ENCODE results near the gene TOMM40L.
"Not testable (repeated sequence)": the region's sequence is repeated elsewhere in the genome, so short reads cannot be mapped to it uniquely, and the experiment has no call there.

TOMM40L gene

GRCh38 chr1:161228032-161228431, 2.2 kb downstream of the TOMM40L start:
- Histone ChIP-seq H3K4me2 (peak overlapping the region; percentile 86 to 99 (median 97)), H3K4me3 (peak overlapping the region in 4 of 10 experiments; percentile 71 to 84 (median 76); a peak in 6 of 20 replicates), H3K27me3 (peaks cover 0 to 6% (median 0%) of the 10 kb centered on the region in 11 experiments; a peak in 4 of 22 replicates), H3K9me3 (replicated peaks in 1 of 11) (no peaks in the 10 kb centered on the region), H3K9ac (peak overlapping the region in 8 of 11 experiments; percentile 5 to 83 (median 80); a peak in 9 of 22 replicates), H3K27ac (peak overlapping the region in 8 of 11 experiments; percentile 43 to 84 (median 75); a peak in 16 of 22 replicates), H3K4me1 (peaks cover 26 to 48% (median 29%) of the 10 kb centered on the region in 10 experiments), H3K36me3 (peaks cover 15 to 39% (median 29%) of the 10 kb centered on the region in 11 experiments; a peak in 21 of 22 replicates), H4K20me1 (no peaks in the 10 kb centered on the region)
- TF ChIP-seq Cebpa-rat (IDR thresholded peaks at IDR 0.05), result no peak

GRCh38 chr1:161229896-161230295, 4.0 kb downstream of the TOMM40L start:
- TF ChIP-seq Cebpa-rat (IDR thresholded peaks at IDR 0.05), result no peak
- Histone ChIP-seq H3K9ac (no peak overlapping the region; a peak in 1 of 22 replicates), H3K4me2 (no peak overlapping the region), H4K20me1 (no peaks in the 10 kb centered on the region), H3K9me3 (replicated peaks in 1 of 11) (no peaks in the 10 kb centered on the region), H3K27ac (no peak overlapping the region), H3K4me3 (no peak overlapping the region), H3K27me3 (no peaks in the 10 kb centered on the region), H3K4me1 (peaks cover 25 to 34% (median 29%) of the 10 kb centered on the region in 10 experiments), H3K36me3 (peaks cover 15 to 35% (median 29%) of the 10 kb centered on the region in 11 experiments; a peak in 21 of 22 replicates)

GRCh38 chr1:161230762-161231161, 4.9 kb downstream of the TOMM40L start:
- no peaks in the 10 kb centered on the region for H4K20me1 ChIP-seq
- no peak overlapping the region for H3K27ac ChIP-seq
- no peak overlapping the region for H3K9ac ChIP-seq
- no peaks in the 10 kb centered on the region for H3K9me3 ChIP-seq (replicated peaks in 1 of 11)
- peaks cover 20 to 28% (median 23%) of the 10 kb centered on the region in 10 experiments for H3K4me1 ChIP-seq
- no peak overlapping the region for H3K4me3 ChIP-seq
- TF ChIP-seq Cebpa-rat (IDR thresholded peaks at IDR 0.05), result no peak
- peaks cover 15 to 35% (median 29%) of the 10 kb centered on the region in 11 experiments; a peak in 21 of 22 replicates for H3K36me3 ChIP-seq
- H3K4me2 ChIP-seq, result no peak overlapping the region
- no peaks in the 10 kb centered on the region for H3K27me3 ChIP-seq

- Histone ChIP-seq H4K20me1 (no peaks in the 10 kb centered on the region), H3K4me2 (no peak overlapping the region), H3K4me3 (no peak overlapping the region), H3K9ac (no peak overlapping the region), H3K36me3 (peaks cover 15 to 35% (median 28%) of the 10 kb centered on the region in 11 experiments; a peak in 21 of 22 replicates), H3K4me1 (peaks cover 1 to 10% (median 4%) of the 10 kb centered on the region in 10 experiments; a peak in 19 of 20 replicates), H3K27me3 (no peaks in the 10 kb centered on the region), H3K9me3 (replicated peaks in 1 of 11) (no peaks in the 10 kb centered on the region), H3K27ac (no peak overlapping the region)
- no peak for TF ChIP-seq Cebpa-rat (IDR thresholded peaks at IDR 0.05)
Observed at GRCh38 chr1:161233102-161233501, 7.2 kb downstream of the TOMM40L start.

GRCh38 chr1:161235957-161236775, 10.3 kb downstream of the TOMM40L start:
- Histone ChIP-seq H4K20me1 (no peaks in the 10 kb centered on the region), H3K4me2 (no peak overlapping the region), H3K4me3 (no peak overlapping the region), H3K27ac (no peak overlapping the region), H3K4me1 (no peaks in the 10 kb centered on the region), H3K9ac (no peak overlapping the region), H3K9me3 (replicated peaks in 1 of 11) (no peaks in the 10 kb centered on the region), H3K27me3 (no peaks in the 10 kb centered on the region), H3K36me3 (peaks cover 0 to 4% (median 0%) of the 10 kb centered on the region in 11 experiments; a peak in 4 of 22 replicates)
- no peak for TF ChIP-seq Cebpa-rat (IDR thresholded peaks at IDR 0.05)

GRCh38 chr1:161238039-161238473, 12.2 kb downstream of the TOMM40L start, which contains the start of gene NR1I3:
Gene NR1I3, minus strand, starts transcription at chr1:161238203. Its CDS starts 1,638 bp downstream, at chr1:161236565.
- Histone ChIP-seq H3K4me3 (no peak within 1 kb of the TSS), H3K4me1 (peaks cover 0 to 14% (median 5%) of the 10 kb centered on the region in 10 experiments; a peak in 8 of 20 replicates), H3K27me3 (no peaks in the 10 kb centered on the region), H3K27ac (no peak within 1 kb of the TSS), H3K9me3 (replicated peaks in 1 of 11) (no peaks in the 10 kb centered on the region), H4K20me1 (no peaks in the 10 kb centered on the region), H3K9ac (no peak within 1 kb of the TSS), H3K36me3 (no peaks in the 10 kb centered on the region), H3K4me2 (no peak within 1 kb of the TSS)
- no peak for TF ChIP-seq Cebpa-rat (IDR thresholded peaks at IDR 0.05)

- no peak overlapping the region for H3K4me3 ChIP-seq
- peak overlapping the region in 5 of 11 experiments; percentile 6 to 42 (median 15); a peak in 4 of 22 replicates for H3K4me2 ChIP-seq
- H3K4me1 ChIP-seq, result peaks cover 0 to 14% (median 5%) of the 10 kb centered on the region in 10 experiments; a peak in 8 of 20 replicates
- no peaks in the 10 kb centered on the region for H3K9me3 ChIP-seq (replicated peaks in 1 of 11)
- no peak for TF ChIP-seq Cebpa-rat (IDR thresholded peaks at IDR 0.05)
- H3K27ac ChIP-seq, result no peak overlapping the region
- no peak overlapping the region for H3K9ac ChIP-seq
- H3K36me3 ChIP-seq, result no peaks in the 10 kb centered on the region
- H3K27me3 ChIP-seq, result no peaks in the 10 kb centered on the region
- H4K20me1 ChIP-seq, result no peaks in the 10 kb centered on the region
Observed at GRCh38 chr1:161241682-161242081, 15.8 kb downstream of the TOMM40L start.

GRCh38 chr1:161242313-161242712, 16.5 kb downstream of the TOMM40L start:
- no peak for TF ChIP-seq Cebpa-rat (IDR thresholded peaks at IDR 0.05)
- Histone ChIP-seq H3K4me1 (peaks cover 0 to 14% (median 5%) of the 10 kb centered on the region in 10 experiments; a peak in 8 of 20 replicates), H3K4me2 (peak overlapping the region in 4 of 11 experiments; percentile 6 to 42 (median 26); a peak in 4 of 22 replicates)

GRCh38 chr1:161244888-161245287, 19.0 kb downstream of the TOMM40L start:
- Histone ChIP-seq H3K4me1 (peaks cover 0 to 14% (median 5%) of the 10 kb centered on the region in 10 experiments; a peak in 8 of 20 replicates), H3K4me2 (no peak overlapping the region)

More at GRCh38 chr1:161242313-161242712, 16.5 kb downstream of the TOMM40L start:
- no peaks in the 10 kb centered on the region for H3K36me3 ChIP-seq
- H3K27ac ChIP-seq, result no peak overlapping the region
- no peaks in the 10 kb centered on the region for H3K9me3 ChIP-seq (replicated peaks in 1 of 11)
- H3K4me3 ChIP-seq, result no peak overlapping the region
- H3K9ac ChIP-seq, result no peak overlapping the region
- H3K27me3 ChIP-seq, result no peaks in the 10 kb centered on the region
- H4K20me1 ChIP-seq, result no peaks in the 10 kb centered on the region

GRCh38 chr1:161250100-161250499, 24.2 kb downstream of the TOMM40L start:
- H3K4me3 ChIP-seq, H3K9ac ChIP-seq, H3K36me3 ChIP-seq, H3K27me3 ChIP-seq, H3K27ac ChIP-seq, H3K4me2 ChIP-seq, H3K4me1 ChIP-seq, H4K20me1 ChIP-seq: not testable (repeated sequence)
- peaks cover 0 to 23% (median 14%) of the 10 kb centered on the region in 11 experiments; a peak in 18 of 22 replicates for H3K9me3 ChIP-seq (replicated peaks in 1 of 11)

More at GRCh38 chr1:161244888-161245287, 19.0 kb downstream of the TOMM40L start:
- Histone ChIP-seq H3K27me3 (no peaks in the 10 kb centered on the region), H4K20me1 (no peaks in the 10 kb centered on the region), H3K36me3 (no peaks in the 10 kb centered on the region), H3K9me3 (replicated peaks in 1 of 11) (peaks cover 0 to 5% (median 2%) of the 10 kb centered on the region in 11 experiments; a peak in 14 of 22 replicates), H3K27ac (no peak overlapping the region), H3K4me3 (no peak overlapping the region), H3K9ac (no peak overlapping the region)
- TF ChIP-seq Cebpa-rat (IDR thresholded peaks at IDR 0.05), result no peak

Measured in BLaER1 treated with 17β-estradiol and CSF1 and Interleukin-3, amounts not matched to agents 10 nM and 100 nM (cell line).